NCI-H748 treated with DMSO at 0.1 percent for 48 hours (cell line): Measurements from ENCODE around the gene IL1B.
"Not testable (repeated sequence)": the region's sequence is repeated elsewhere in the genome, so short reads cannot be mapped to it uniquely, and the experiment has no call there.

Experiments
- DNase-seq: peaks from one replicate; lab custom pipeline; 2025; lab: John Stamatoyannopoulos, UW

IL1B gene

DNA sequence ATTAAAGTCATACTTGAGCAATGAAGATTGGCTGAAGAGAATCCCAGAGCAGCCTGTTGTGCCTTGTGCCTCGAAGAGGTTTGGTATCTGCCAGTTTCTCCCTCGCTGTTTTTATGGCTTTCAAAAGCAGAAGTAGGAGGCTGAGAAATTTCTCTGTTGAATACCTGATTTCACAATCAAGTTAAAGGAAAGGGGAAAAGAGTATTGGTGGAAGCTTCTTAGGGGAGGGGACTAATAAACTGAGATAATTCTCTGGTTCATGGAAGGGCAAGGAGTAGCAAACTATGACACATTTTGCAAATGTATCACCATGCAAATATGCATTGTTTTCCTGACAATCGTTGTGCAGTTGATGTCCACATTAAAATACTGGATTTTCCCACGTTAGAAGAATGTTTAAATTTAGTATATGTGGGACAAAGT lies at the start of gene IL1B:
Gene IL1B (minus strand): TSS at position 85 of the 423 bp plus-strand sequence. CDS start 550 bp downstream, outside the sequence.
- DNase-seq: no peak

GRCh38 chr2:112886291-112886690 lies 49.7 kb upstream of the IL1B start:
- no peak for DNase-seq

DNA sequence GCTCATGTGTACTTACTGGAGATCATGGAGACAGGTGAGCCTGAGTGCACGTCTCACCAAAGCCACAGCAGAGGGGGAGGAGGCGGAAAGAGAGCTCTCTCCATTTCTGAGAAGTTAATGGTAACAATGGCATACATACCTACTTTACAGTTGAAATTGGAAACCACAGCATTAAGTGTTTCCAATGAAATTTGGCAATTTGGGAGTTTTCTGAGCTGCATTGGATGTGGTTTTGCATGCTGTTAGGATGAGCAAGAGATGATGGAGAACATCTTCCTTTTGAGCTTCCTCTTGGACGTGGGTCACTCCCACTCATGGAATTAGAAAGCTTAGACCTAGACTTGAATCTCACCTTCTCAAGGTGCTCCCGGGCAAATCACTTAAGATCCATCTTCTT lies 48.9 kb upstream of the IL1B start:
- no peak for DNase-seq

DNA sequence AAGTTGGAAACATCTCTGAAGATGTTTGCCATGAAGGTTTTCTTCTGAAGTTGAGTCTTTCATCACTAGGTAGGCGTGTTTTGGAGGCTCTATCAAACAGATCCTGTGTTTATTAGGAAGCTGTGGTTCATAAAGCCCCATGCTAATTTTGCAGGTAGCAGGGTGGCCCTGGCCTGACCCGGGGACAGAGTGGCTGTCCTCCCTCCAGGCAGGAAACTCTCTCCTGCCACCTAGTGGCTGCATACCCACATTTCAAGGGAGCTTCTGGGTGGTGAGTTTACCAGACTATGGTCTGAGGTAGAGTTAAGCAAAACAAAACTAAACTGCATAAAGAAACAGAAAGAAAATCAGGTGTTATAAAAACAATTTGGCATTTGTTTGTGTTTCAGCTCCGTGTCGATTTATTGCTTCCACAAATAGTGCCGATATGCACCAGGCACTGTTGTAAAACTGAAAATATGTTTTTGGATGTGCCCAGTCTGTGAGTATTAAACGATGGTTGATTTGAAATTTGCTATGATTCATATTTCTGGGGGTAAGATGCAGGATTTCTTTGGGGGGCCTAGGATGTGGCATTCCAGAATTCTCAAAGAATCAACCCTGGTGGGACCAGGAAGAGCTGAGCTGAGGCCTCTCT lies 48.4 kb upstream of the IL1B start:
- DNase-seq: peak; percentile 9

DNA sequence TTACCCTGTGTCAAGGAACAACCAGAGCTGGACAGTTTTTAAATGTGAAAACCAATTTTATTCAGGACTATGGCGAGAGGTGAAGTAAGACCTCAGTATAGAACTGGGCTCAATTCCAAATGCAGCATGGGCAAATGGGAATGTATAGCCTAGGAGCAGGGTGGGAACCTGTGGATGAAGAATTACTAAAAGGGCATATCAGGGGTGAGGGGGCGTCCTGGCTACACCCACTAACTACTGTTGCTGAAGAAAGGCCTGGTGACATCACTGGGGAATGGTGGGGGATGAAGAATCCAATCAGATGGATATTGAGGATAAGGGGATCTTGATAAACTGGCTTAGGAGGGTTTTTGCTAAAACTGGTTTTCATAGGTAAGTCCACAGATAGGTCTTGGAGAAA lies 47.1 kb upstream of the IL1B start:
- no peak for DNase-seq

GRCh38 chr2:112881217-112881985 lies 44.8 kb upstream of the IL1B start:
- DNase-seq: no peak

- no peak for DNase-seq
Measured at GRCh38 chr2:112880696-112881095, 44.1 kb upstream of the IL1B start.

- no peak for DNase-seq
Measured at GRCh38 chr2:112880091-112880531, 43.5 kb upstream of the IL1B start.

GRCh38 chr2:112879491-112880041 lies 43.0 kb upstream of the IL1B start:
- no peak for DNase-seq

- DNase-seq: no peak
Measured at GRCh38 chr2:112877423-112877822, 40.8 kb upstream of the IL1B start.

- DNase-seq: no peak
Measured at GRCh38 chr2:112876971-112877361, 40.4 kb upstream of the IL1B start.

DNA sequence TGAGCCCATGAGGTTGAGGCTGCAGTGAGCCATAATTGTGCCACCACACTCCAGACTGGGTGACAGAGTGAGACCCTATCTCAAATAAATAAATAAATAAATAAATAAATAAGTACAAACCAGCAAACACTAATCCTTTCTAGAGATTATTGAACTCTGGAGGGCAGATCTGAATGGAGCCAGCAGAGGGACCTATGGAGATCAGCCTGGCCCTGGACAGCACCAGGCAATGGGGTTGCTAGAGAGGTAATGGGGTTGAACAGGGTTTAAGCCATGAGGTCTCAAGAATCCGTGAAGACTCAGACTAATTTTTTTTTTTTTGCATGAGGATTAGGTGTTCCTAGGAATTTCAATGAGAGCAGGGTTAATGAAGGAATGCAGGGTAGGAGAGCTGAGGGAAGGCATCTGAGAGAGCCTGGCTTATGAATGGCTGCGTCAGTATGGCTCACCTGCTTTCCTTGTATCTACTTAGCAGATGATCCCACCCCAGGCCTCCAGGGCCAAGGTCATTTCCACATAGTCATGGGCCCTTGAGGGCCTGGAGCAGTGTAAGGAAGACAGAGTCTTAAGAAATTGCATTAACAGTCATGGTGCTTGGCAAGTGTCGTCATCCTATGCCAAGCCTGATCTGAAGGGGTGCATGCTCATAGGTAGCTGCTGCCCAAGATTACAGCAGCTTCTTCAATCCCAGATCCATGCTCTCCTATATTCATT lies 39.8 kb upstream of the IL1B start:
- DNase-seq: no peak

- no peak for DNase-seq
Measured at GRCh38 chr2:112870841-112871835, 34.6 kb upstream of the IL1B start.

DNA sequence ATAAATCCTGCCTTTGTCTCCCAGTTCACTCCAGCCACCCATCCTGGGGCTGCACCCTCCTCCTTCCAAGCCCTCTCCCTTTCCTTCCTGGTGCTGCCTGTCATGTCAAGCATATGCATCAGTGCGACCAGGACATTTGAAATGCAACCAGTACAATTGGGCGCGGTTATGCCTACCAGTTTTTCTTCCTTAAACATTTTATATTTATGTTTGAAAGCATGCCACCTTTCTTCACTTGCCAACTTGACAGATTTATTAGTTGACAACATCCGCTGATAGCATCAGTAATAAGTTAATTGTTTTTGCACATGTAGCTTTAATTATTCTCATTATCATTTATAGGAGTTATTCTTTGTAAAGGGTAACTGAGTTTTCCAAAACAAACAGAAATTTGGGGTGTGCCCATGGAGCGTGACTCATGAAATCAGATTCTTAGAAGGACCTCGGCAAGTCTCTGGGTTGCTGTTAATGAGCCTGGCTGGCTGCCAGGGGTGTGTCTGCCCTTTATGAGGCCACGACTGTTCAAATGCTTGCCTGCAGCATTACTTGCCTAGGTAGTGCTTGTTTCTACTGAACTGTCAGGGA lies 32.8 kb upstream of the IL1B start:
- peak; percentile 98 for DNase-seq

DNA sequence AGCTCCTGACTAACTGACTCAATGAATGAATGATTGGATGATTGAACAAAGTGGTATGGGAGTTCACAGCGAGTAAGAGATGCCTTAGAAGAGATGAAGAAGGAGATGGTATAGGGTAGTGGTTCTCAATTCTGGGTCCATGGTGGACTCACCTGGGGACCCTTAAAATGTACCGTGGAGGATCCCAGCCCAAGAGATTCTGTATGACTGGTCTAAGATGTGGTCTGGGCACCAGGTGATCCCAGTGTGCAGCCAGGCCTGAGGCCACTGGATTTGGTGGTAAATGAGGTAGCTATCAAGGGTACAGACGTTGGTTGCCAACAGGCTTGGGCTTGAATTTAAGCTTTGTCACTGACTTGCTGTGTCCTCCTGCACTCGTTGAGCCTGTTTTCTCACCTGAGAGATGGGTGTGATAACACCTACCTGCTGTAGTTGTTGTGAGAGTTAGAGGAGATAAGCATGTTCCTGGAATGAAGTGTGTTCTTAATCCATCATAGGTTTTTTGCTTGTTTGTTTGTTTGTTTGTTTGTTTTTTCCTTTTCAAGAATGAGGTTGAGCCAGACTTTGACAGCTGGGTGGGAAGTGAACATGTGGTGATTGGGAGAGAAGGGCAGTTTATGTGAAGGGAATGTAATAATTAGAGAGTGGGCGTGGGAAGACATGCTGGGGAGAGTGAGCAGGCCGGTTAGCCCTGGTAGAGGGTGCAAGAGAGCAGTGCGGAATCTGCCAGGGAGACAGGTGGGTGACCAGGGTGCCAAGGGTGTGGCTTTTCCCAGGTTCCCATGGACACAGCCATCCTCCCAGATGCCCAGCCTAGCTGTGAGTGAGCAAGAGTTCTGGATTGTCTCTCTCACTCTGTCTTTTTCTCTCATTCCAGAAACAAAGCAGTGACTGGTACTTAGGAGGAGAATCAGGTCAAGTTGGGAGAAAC lies 31.4 kb upstream of the IL1B start:
- no peak for DNase-seq

GRCh38 chr2:112866128-112866835 lies 29.7 kb upstream of the IL1B start:
- no peak for DNase-seq

DNA sequence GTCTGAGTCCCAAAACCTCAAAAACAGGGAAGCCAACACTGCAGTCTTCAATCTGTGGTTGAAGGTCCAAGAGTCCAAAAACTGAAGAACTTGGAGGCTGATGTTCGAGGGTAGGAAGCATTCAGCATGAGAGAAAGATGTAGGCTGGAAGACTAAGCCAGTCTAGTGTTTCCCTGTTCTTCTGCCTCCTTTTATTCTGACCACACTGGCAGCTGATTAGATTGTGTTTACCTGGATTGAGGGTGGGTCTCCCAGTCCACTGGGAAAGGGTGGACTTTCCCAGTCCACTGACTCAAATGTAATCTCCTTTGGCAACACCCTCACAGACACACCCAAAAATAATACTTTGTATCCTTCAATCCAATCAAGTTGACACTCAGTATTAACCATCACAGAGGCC lies 27.5 kb upstream of the IL1B start:
- no peak for DNase-seq

- DNase-seq: not testable (repeated sequence)
Measured at GRCh38 chr2:112859406-112860183, 23.0 kb upstream of the IL1B start.
